ENCODE data around the gene ERC2.

DNA sequence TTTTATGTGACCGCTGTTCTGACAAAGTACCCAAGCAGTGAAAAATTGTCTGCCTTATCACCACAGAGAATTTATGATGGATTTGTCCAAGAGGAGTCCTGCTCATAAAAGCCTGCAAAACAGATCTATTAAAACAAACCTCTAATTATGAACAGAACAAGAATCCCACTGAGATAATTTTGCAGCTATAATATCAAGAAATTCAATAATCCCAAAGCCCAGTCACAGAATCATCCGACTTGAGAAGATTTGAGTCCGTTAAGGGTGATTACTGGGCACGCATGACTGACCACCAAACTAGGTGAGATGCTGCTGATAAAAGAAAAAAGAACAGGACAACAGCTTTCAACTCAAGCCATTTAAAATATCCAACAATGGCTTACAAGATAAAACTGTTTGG lies 750.2 kb downstream of the ERC2 start:
- TF ChIP-seq CTCF (IDR thresholded peaks at IDR 0.05; ENCODE audit: insufficient read depth, low read length, poor library complexity, severe bottlenecking) (no peak), EZH2phosphoT487 (conservative IDR thresholded peaks at IDR 0.05; ENCODE audit: low read length) (no peak)

Measured in SU-DHL-6 (cell line).